ENCODE results near the gene KIRREL3.

The KIRREL3 gene

GRCh38 chr11:126981635-126982034, 18.9 kb downstream of the KIRREL3 start:
- DNase-seq (ENCODE audit: low read depth in 1 of 2, low spot score in 1 of 2): no peak
- no peaks in the 10 kb centered on the region for H3K27me3 ChIP-seq (ENCODE audit: insufficient read depth, poor library complexity, severe bottlenecking)
- no peak overlapping the region for H3K4me3 ChIP-seq (replicated peaks; ENCODE audit: insufficient read depth, low read length)
- TF ChIP-seq GABPA (IDR thresholded peaks at IDR 0.05; ENCODE audit: low read depth) (no peak), REST (IDR thresholded peaks at IDR 0.05; ENCODE audit: insufficient replicate concordance, low read depth) (no peak), POLR2AphosphoS5 (IDR thresholded peaks at IDR 0.05; ENCODE audit: low read depth) (no peak), CTCF (IDR thresholded peaks at IDR 0.05; ENCODE audit: insufficient read depth, low read length) (no peak), SPI1 (IDR thresholded peaks at IDR 0.05; ENCODE audit: borderline replicate concordance, low read depth) (no peak)
- no peak overlapping the region for H3K27ac ChIP-seq (replicated peaks)

GRCh38 chr11:126978911-126979310, 21.7 kb downstream of the KIRREL3 start:
- DNase-seq (ENCODE audit: low read depth in 1 of 2, low spot score in 1 of 2): no peak
- Histone ChIP-seq H3K4me3 (replicated peaks; ENCODE audit: insufficient read depth, low read length) (no peak overlapping the region), H3K27ac (replicated peaks) (no peak overlapping the region), H3K27me3 (ENCODE audit: insufficient read depth, poor library complexity, severe bottlenecking) (no peaks in the 10 kb centered on the region)
- TF ChIP-seq REST (IDR thresholded peaks at IDR 0.05; ENCODE audit: insufficient replicate concordance, low read depth) (no peak), SPI1 (IDR thresholded peaks at IDR 0.05; ENCODE audit: borderline replicate concordance, low read depth) (no peak), POLR2AphosphoS5 (IDR thresholded peaks at IDR 0.05; ENCODE audit: low read depth) (no peak), CTCF (IDR thresholded peaks at IDR 0.05; ENCODE audit: insufficient read depth, low read length) (no peak), GABPA (IDR thresholded peaks at IDR 0.05; ENCODE audit: low read depth) (no peak)

GRCh38 chr11:126978165-126978564, 22.4 kb downstream of the KIRREL3 start:
- DNase-seq (ENCODE audit: low read depth in 1 of 2, low spot score in 1 of 2): no peak

More at GRCh38 chr11:126978165-126978564, 22.4 kb downstream of the KIRREL3 start:
- Histone ChIP-seq H3K27me3 (ENCODE audit: insufficient read depth, poor library complexity, severe bottlenecking) (no peaks in the 10 kb centered on the region), H3K27ac (replicated peaks) (no peak overlapping the region), H3K4me3 (replicated peaks; ENCODE audit: insufficient read depth, low read length) (no peak overlapping the region)
- TF ChIP-seq GABPA (IDR thresholded peaks at IDR 0.05; ENCODE audit: low read depth) (no peak), SPI1 (IDR thresholded peaks at IDR 0.05; ENCODE audit: borderline replicate concordance, low read depth) (no peak), CTCF (IDR thresholded peaks at IDR 0.05; ENCODE audit: insufficient read depth, low read length) (no peak), REST (IDR thresholded peaks at IDR 0.05; ENCODE audit: insufficient replicate concordance, low read depth) (no peak), POLR2AphosphoS5 (IDR thresholded peaks at IDR 0.05; ENCODE audit: low read depth) (no peak)

Data from HL-60 (cell line).